Glutamatergic neuron (in vitro differentiated cells): ENCODE data around the gene HTR2B. TPM values are rescaled to one million over a fixed set of nuclear protein-coding genes. Genes with fewer than 3 reads are reported as not detected.
A peak's percentile ranks its signal among the peaks of the same experiment; 100 is the strongest.

Source experiments
- DNase-seq: peaks from one replicate; pipeline ENCODE4 v3.0.0; 2022
- H3K27ac Mint-ChIP-seq: one replicate; pipeline ENCODE4 v1.8.0; 2020; ENCODE audit warnings: mild to moderate bottlenecking, mixed read lengths, inconsistent platforms; ENCODE audit not compliant: unreplicated experiment
- H3K27me3 Mint-ChIP-seq: one replicate; pipeline ENCODE4 v1.8.0; 2020; ENCODE audit warnings: mild to moderate bottlenecking, moderate library complexity, mixed read lengths, inconsistent platforms; ENCODE audit not compliant: unreplicated experiment
- H3K36me3 Mint-ChIP-seq: one replicate; pipeline ENCODE4 v1.8.0; 2020; ENCODE audit warnings: mild to moderate bottlenecking, mixed read lengths, inconsistent platforms; ENCODE audit not compliant: unreplicated experiment
- H3K4me1 Mint-ChIP-seq: one replicate; pipeline ENCODE4 v1.8.0; 2020; ENCODE audit warnings: mild to moderate bottlenecking, low read depth, mixed read lengths, inconsistent platforms; ENCODE audit not compliant: unreplicated experiment
- H3K4me3 Mint-ChIP-seq: one replicate; pipeline ENCODE4 v1.8.0; 2020; ENCODE audit warnings: mild to moderate bottlenecking, mixed read lengths, inconsistent platforms; ENCODE audit not compliant: unreplicated experiment
- H3K9me3 Mint-ChIP-seq: one replicate; pipeline ENCODE4 v1.8.0; 2020; ENCODE audit warnings: mild to moderate bottlenecking, moderate library complexity, mixed read lengths, inconsistent platforms; ENCODE audit not compliant: unreplicated experiment
- CTCF ChIP-seq: fragments of 200-600 bp; sonication (generic); IDR thresholded peaks from one replicate; pipeline ENCODE4 v1.5.0; 2021; ENCODE audit not compliant: partially characterized antibody, unreplicated experiment
- long read RNA-seq: library from polyadenylated mRNA; unstranded; transcript quantifications from one replicate; pipeline ENCODE4 v2.0.0, GENCODE V29; 2020; ENCODE audit not compliant: unreplicated experiment
- total RNA-seq: library from RNA; stranded (reverse); fragmentation: NEBNext Ultra II Directional; extraction: Animal tissue kit (Norgen Biotek cat#: 25700); gene quantifications from one replicate; pipeline ENCODE4 v1.2.1, GENCODE V29; 2021; ENCODE audit not compliant: unreplicated experiment

The HTR2B gene
- not detected for total RNA-seq
- long read RNA-seq = 0 reads

- H3K4me3 Mint-ChIP-seq = no peak within 1 kb of the TSS
- no peak for DNase-seq
- no peaks in the 10 kb centered on the region for H3K27me3 Mint-ChIP-seq
- no peaks in the 10 kb centered on the region for H3K36me3 Mint-ChIP-seq
- no peak for TF ChIP-seq CTCF
- H3K9me3 Mint-ChIP-seq = no peaks in the 10 kb centered on the region
- peaks cover 13% of the 10 kb centered on the region for H3K4me1 Mint-ChIP-seq
- H3K27ac Mint-ChIP-seq = peak within 1 kb of the TSS; percentile 38
Measured at GRCh38 chr2:231124838-231125568, at the start of gene HTR2B. TSS of gene HTR2B (minus strand) at chr2:231125042. CDS start at chr2:231123764, 1,278 bp downstream.

- no peaks in the 10 kb centered on the region for H3K4me1 Mint-ChIP-seq
- TF ChIP-seq CTCF = no peak
- no peak overlapping the region for H3K27ac Mint-ChIP-seq
- no peak overlapping the region for H3K4me3 Mint-ChIP-seq
- peaks cover 2% of the 10 kb centered on the region for H3K27me3 Mint-ChIP-seq
- H3K36me3 Mint-ChIP-seq = no peaks in the 10 kb centered on the region
- DNase-seq = no peak
- H3K9me3 Mint-ChIP-seq = peaks cover 4% of the 10 kb centered on the region
Measured at GRCh38 chr2:231174211-231174651, 49.4 kb upstream of the HTR2B start.

- H3K27ac Mint-ChIP-seq = no peak overlapping the region
- DNase-seq = no peak
- H3K36me3 Mint-ChIP-seq = no peaks in the 10 kb centered on the region
- H3K27me3 Mint-ChIP-seq = peaks cover 2% of the 10 kb centered on the region
- TF ChIP-seq CTCF = no peak
- H3K9me3 Mint-ChIP-seq = peaks cover 4% of the 10 kb centered on the region
- no peak overlapping the region for H3K4me3 Mint-ChIP-seq
- H3K4me1 Mint-ChIP-seq = no peaks in the 10 kb centered on the region
Measured at GRCh38 chr2:231172025-231172424, 47.2 kb upstream of the HTR2B start.

GRCh38 chr2:231170055-231170454 lies 45.2 kb upstream of the HTR2B start:
- Mint-ChIP-seq H3K4me1 (no peaks in the 10 kb centered on the region), H3K36me3 (no peaks in the 10 kb centered on the region), H3K27ac (no peak overlapping the region), H3K9me3 (no peaks in the 10 kb centered on the region), H3K4me3 (no peak overlapping the region), H3K27me3 (no peaks in the 10 kb centered on the region)
- TF ChIP-seq CTCF = no peak
- no peak for DNase-seq

GRCh38 chr2:231169488-231169887 lies 44.6 kb upstream of the HTR2B start:
- no peak overlapping the region for H3K4me3 Mint-ChIP-seq
- TF ChIP-seq CTCF = no peak
- no peaks in the 10 kb centered on the region for H3K9me3 Mint-ChIP-seq
- DNase-seq = no peak
- no peak overlapping the region for H3K27ac Mint-ChIP-seq
- H3K27me3 Mint-ChIP-seq = no peaks in the 10 kb centered on the region
- H3K36me3 Mint-ChIP-seq = no peaks in the 10 kb centered on the region
- no peaks in the 10 kb centered on the region for H3K4me1 Mint-ChIP-seq
